Type B pancreatic cell (in vitro differentiated cells): ENCODE measurements around the gene AK2. TPM values are rescaled to one million over a fixed set of nuclear protein-coding genes. Genes with fewer than 3 reads are reported as not detected.

ENCODE experiments used
- DNase-seq: peaks from one replicate; pipeline ENCODE4 v3.0.0; 2021; ENCODE audit warnings: mixed read lengths; ENCODE audit not compliant: unreplicated experiment; ENCODE audit errors: extremely low spot score
- H3K27ac Mint-ChIP-seq: 2 replicates; pipeline ENCODE4 v1.8.0; 2021; ENCODE audit warnings: mild to moderate bottlenecking, mixed read lengths
- H3K27me3 Mint-ChIP-seq: 2 replicates; pipeline ENCODE4 v1.8.0; 2021; ENCODE audit warnings: mixed read lengths
- H3K36me3 Mint-ChIP-seq: 2 replicates; pipeline ENCODE4 v1.8.0; 2021; ENCODE audit warnings: mixed read lengths
- H3K4me1 Mint-ChIP-seq: one replicate; pipeline ENCODE4 v1.8.0; 2021; ENCODE audit warnings: mixed read lengths; ENCODE audit not compliant: unreplicated experiment
- H3K4me3 Mint-ChIP-seq: 2 replicates; pipeline ENCODE4 v1.8.0; 2021; ENCODE audit warnings: mild to moderate bottlenecking, mixed read lengths
- H3K9me3 Mint-ChIP-seq: 2 replicates; pipeline ENCODE4 v1.8.0; 2021; ENCODE audit warnings: mixed read lengths
- CTCF ChIP-seq: fragments of 200-600 bp; sonication (generic); conservative IDR thresholded peaks from 2 replicates; pipeline ENCODE4 v1.5.0; 2021; ENCODE audit warnings: antibody characterized with exemption, mild to moderate bottlenecking
- total RNA-seq: library from RNA; stranded (reverse); gene quantifications from 2 replicates; pipeline ENCODE4 v1.2.1, GENCODE V29; 2021; ENCODE audit warnings: low replicate concordance

AK2 gene
- total RNA-seq, 1 donor from 2014 or later = 140 TPM

DNA sequence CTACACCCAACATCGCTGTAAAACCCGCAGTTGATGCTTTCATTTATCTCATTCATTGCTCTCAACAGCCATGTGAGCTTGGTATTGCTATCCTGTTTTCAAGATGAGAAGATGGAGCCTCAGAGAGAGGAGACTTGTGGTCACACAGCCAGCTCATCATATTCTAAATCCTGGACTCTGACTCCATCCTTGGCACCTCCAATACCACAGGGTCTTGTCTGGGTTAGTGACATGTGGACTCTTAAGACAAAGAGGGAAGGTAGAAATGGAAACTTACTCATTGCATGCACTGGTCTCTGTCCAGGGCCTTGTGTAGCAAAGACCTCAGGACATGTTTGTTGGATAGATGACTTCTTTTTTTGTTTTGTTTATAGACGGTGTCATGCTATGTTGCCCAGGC, 65.1 kb downstream of the AK2 start:
- Mint-ChIP-seq H3K36me3 (no peaks in the 10 kb centered on the region), H3K4me1 (peaks cover 9% of the 10 kb centered on the region), H3K27ac (no peak overlapping the region), H3K27me3 (peaks cover 32% of the 10 kb centered on the region), H3K4me3 (peak overlapping the region; percentile 19), H3K9me3 (no peaks in the 10 kb centered on the region)
- no peak for TF ChIP-seq CTCF
- no peak for DNase-seq

GRCh38 chr1:32971156-32971555, 65.5 kb downstream of the AK2 start:
- peaks cover 32% of the 10 kb centered on the region for H3K27me3 Mint-ChIP-seq
- peaks cover 9% of the 10 kb centered on the region for H3K4me1 Mint-ChIP-seq
- TF ChIP-seq CTCF = no peak
- H3K36me3 Mint-ChIP-seq = no peaks in the 10 kb centered on the region
- no peaks in the 10 kb centered on the region for H3K9me3 Mint-ChIP-seq
- DNase-seq = no peak
- H3K27ac Mint-ChIP-seq = no peak overlapping the region
- H3K4me3 Mint-ChIP-seq = no peak overlapping the region

GRCh38 chr1:32969566-32969965, 67.1 kb downstream of the AK2 start:
- Mint-ChIP-seq H3K27me3 (peaks cover 32% of the 10 kb centered on the region), H3K9me3 (no peaks in the 10 kb centered on the region)
- no peak for DNase-seq

DNA sequence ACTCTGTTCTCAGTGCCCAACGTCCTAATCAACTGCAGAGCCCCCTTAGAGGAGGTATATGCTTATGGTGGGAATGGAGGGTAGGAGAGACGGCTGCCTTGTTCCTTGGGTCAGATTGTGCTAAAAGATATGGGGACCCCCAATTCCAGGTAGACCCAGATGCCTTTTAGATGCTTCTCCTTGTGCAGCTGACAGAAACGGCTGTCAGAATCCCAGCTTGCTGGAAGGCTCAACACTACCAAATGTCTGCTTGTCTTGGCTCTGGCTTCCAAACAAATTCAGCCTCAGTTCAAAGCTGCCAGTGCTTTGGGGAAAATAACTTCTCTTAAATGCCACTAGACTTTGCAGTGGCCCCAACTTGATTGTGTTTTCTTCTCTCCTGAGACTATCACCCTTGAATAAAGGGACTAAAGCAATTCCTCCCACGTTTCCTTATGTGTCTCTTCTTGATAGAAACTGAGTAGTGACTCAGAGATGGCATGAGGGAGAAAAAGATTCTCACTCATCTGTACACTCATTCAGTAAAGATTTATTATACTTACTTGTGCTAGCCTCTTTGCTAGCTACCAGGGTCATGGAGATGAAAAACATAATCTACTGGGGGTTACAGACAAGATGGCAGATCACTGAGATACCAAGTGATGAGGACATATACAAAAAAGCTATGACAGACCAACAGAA, 68.7 kb downstream of the AK2 start:
- TF ChIP-seq CTCF = no peak
- no peaks in the 10 kb centered on the region for H3K36me3 Mint-ChIP-seq
- H3K4me3 Mint-ChIP-seq = no peak overlapping the region
- no peaks in the 10 kb centered on the region for H3K9me3 Mint-ChIP-seq
- H3K27ac Mint-ChIP-seq = no peak overlapping the region
- H3K4me1 Mint-ChIP-seq = peaks cover 17% of the 10 kb centered on the region
- H3K27me3 Mint-ChIP-seq = peaks cover 32% of the 10 kb centered on the region
- DNase-seq = no peak

More at GRCh38 chr1:32969566-32969965, 67.1 kb downstream of the AK2 start:
- H3K27ac Mint-ChIP-seq = peak overlapping the region; percentile 42
- H3K4me3 Mint-ChIP-seq = peak overlapping the region; percentile 1
- no peak for TF ChIP-seq CTCF
- no peaks in the 10 kb centered on the region for H3K36me3 Mint-ChIP-seq
- peaks cover 15% of the 10 kb centered on the region for H3K4me1 Mint-ChIP-seq

DNA sequence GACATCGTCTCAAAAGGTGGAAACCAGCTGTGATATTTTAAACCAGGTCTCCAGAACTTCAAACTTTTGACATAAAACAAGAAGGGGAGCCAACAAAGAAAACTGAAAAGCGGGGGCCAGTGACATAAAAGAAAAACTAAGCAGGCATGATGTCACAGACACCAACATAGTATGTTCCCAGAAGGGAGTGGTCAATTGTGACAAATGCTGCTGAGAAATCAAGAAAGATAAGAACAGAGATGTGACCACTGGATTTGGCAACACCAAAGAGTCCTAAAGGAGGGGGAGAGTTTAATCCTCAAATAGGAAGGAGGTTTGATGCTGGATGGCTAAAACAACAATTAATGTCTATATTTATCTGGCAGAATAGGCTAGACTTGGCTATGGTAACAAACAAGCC, 69.8 kb downstream of the AK2 start:
- H3K4me1 Mint-ChIP-seq = peaks cover 23% of the 10 kb centered on the region
- no peak for DNase-seq
- H3K4me3 Mint-ChIP-seq = no peak overlapping the region
- H3K36me3 Mint-ChIP-seq = no peaks in the 10 kb centered on the region
- H3K9me3 Mint-ChIP-seq = no peaks in the 10 kb centered on the region
- TF ChIP-seq CTCF = no peak
- H3K27me3 Mint-ChIP-seq = peaks cover 26% of the 10 kb centered on the region
- H3K27ac Mint-ChIP-seq = no peak overlapping the region
